ENCODE data around the gene BRME1.

BRME1 gene

DNA sequence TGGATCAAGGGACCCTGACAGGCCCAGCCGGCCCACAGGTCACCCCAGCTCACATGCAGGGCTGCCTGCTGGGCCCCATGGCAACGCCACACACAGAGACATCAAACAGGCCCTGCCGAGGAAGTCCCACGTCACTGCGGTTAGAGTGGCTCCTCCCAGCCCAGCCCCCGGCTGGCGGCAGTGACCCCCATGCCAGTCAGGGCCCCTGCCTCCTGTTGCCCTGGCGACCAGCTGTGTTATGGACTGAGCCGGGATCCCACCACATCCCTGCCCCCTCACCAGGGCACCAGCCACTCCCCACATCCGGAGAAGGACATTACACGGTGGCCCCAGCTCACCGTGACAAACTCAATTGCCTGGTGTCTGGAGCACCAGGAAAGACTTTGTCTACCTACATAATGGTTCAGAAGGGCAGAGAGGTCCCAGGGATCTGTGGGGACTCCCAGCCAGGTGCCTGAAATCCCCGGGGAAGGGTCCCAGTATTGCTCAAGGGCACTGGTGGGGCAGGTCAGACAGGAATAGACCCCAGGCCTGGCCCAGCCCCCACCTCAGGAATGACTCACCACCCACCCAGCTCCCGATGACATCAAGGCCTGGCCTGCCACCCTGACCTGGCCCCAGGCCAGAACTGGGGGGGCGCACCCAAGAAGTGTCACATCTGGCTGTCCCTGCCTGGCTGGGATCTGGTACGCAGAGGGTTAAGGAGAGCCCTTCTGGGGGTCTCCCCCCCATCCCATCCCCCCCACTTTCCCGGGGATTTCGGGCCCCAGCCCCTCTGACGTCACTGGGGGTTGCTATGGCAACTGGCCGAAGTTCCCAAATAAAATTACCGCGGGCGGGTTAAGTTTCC, 59.1 kb downstream of the BRME1 start:
- peak; percentile 95 for DNase-seq (ENCODE audit: low read depth in 2 of 2)
- H3K4me3 ChIP-seq (replicated peaks in 1 of 2; ENCODE audit: low read depth in 2 of 2, low read length in 2 of 2) = peak overlapping the region; percentile 41 to 55
- TF ChIP-seq CTCF (IDR thresholded peaks at IDR 0.05; ENCODE audit: low read depth, low read length) = no peak

GRCh38 chr19:13844130-13844631, 61.7 kb downstream of the BRME1 start:
- no peak for DNase-seq (ENCODE audit: low read depth in 2 of 2)
- TF ChIP-seq CTCF (IDR thresholded peaks at IDR 0.05; ENCODE audit: low read depth, low read length) = no peak
- H3K4me3 ChIP-seq (replicated peaks in 1 of 2; ENCODE audit: low read depth in 2 of 2, low read length in 2 of 2) = no peak overlapping the region

DNA sequence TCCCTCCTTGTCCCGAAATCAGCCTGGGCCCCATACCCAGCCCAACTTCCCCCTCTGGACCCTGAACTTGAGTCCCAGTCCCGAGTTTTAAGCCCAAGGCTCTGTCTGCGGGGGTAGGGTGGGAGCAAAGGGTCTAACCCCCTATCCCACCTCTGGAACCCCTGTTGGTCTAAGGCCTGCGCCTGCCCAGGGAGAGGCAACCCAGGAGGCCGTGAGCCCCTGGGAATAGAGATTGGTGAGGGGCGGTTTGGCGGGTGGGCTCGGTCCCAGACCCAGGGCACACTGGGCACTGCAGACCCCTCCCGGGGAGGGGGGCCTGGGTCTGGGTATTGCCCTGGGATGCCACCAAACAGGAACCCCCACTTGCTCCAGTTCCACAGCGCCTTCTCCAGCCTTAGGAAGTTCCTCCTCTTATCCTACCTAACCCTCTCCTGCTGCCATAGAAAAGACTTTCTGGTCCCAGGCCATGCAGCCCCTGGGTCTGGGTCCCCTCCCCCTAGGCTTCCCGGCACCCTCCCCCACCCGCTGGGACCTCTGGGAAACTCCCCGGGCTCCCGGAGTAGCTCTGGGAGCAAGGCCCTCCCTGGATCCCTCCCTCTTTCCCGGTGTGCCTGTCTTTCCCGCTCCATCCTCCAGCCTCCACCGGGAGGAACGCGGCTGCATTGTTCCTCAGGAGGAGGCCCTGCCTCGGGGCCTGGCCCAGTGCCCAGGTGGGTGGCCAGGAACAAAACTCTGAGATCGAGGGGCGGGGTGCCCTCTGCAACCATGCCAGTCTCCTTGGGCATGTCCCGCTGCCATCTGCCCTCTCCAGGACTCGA, 62.6 kb downstream of the BRME1 start:
- no peak for TF ChIP-seq CTCF (IDR thresholded peaks at IDR 0.05; ENCODE audit: low read depth, low read length)
- DNase-seq (ENCODE audit: low read depth in 2 of 2) = peak; percentile 65 to 79
- H3K4me3 ChIP-seq (replicated peaks in 1 of 2; ENCODE audit: low read depth in 2 of 2, low read length in 2 of 2) = peak overlapping the region; percentile 48 to 96

- TF ChIP-seq CTCF (IDR thresholded peaks at IDR 0.05; ENCODE audit: low read depth, low read length) = no peak
- peak; percentile 77 to 90 for DNase-seq (ENCODE audit: low read depth in 2 of 2)
- peak overlapping the region; percentile 88 to 96 for H3K4me3 ChIP-seq (replicated peaks in 1 of 2; ENCODE audit: low read depth in 2 of 2, low read length in 2 of 2)
These were observed 63.4 kb downstream of the BRME1 start for GRCh38 chr19:13842291-13843103.

DNA sequence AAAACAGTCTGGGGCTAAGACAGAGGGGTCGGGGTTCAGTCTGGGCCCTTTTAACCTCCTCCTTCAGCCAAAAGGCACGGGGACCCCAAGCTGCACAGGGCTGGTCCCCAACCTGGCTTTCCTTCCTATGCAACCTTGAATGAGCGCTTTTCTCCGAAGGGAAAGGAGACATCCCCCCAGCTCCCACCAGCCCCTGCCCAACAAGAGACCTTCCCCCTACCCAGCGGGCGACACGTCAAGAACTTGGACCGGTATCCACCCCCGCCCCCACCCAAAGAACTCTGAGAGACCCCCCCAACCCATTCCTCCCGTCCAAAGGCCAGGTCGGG, 64.0 kb downstream of the BRME1 start:
- TF ChIP-seq CTCF (IDR thresholded peaks at IDR 0.05; ENCODE audit: low read depth, low read length) = no peak
- H3K4me3 ChIP-seq (replicated peaks in 1 of 2; ENCODE audit: low read depth in 2 of 2, low read length in 2 of 2) = peak overlapping the region; percentile 88 to 96
- no peak for DNase-seq (ENCODE audit: low read depth in 2 of 2)

All from cardiac fibroblast (primary cell).